Right kidney (tissue), 9 donors: ENCODE measurements around the gene RBM46.

ENCODE experiments used
- DNase-seq: peaks from one replicate; pipeline ENCODE4 v3.0.0-alpha.2; 2016
- long read RNA-seq, 8 donors: transcript quantifications; one replicate each; lab custom pipeline, GENCODE V29; 2026

RBM46 gene
- long read RNA-seq, donor 1, result 0 reads
- long read RNA-seq, donor 2, result 0 reads
- long read RNA-seq, donor 3, result 0 reads
- long read RNA-seq, donor 4, result 0 reads
- long read RNA-seq, donor 5, result 0 reads
- long read RNA-seq, donor 6, result 0 reads
- long read RNA-seq, donor 7, result 0 reads
- long read RNA-seq, donor 8, result 0 reads

DNA sequence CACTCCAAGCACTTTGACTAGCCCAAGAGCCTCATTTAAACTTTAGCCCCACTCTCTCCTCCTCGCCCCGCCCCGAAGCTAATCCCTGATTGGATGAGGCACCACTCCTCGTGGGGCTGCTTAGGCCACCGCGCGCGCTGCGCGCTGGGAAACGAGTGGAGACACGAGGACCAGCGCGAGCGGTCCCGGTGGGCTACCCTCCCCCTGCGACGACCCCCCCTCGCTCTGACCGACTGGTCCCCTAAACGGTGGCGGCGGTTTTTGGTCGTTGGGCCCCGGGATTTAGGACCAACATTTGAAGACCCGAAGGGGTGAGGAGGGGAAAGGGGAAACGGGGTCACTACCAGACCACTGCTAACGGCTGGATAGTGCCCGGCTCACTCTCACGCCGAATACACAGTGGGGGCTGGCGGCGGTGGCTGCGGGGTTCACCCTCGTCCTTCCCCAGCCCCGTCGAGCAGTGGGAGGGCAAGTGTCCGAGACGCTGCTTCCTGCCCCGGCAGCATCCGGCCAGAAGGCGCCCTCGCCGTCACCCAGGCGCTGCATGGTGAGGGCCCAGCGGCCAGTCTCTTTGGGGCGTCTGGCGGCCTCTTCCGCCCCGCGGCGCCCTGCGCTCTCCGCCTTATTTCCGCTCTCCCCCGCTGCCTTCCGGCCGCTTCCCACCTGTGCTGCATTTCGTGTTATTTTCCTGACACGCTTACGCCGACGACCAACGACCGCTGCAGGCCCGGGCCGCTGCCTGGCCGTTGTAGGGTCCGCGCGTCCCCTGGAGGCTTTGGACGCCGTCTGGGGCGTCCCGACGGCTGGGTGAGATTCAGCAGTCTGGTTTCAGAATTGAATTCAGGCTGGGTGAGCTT is at the start of gene RBM46:
Gene RBM46, plus strand, starts transcription at position 147 of the 857 bp plus-strand sequence. CDS start 15,481 bp downstream, outside the sequence.
- DNase-seq, result no peak

DNA sequence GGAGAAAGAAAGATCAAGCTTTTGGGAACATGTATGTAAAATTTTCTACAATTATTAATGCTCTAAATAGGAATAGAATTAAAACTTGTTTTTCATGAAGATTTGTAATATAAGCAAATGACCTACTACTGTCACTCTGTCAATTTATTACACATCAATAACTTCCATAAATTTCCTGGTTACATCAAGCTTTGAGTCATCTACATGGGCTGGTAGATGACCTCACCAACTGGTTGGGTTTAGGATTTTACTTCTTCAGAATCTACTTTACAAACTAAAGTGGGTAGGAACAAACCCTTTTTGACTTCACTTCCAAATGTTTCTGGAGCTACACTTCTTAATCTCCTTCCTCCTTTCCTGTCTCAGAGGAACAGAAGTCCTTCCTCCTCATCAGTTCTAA is 49.3 kb upstream of the RBM46 start:
- no peak for DNase-seq

- no peak for DNase-seq
These were observed 48.4 kb upstream of the RBM46 start for GRCh38 chr4:154732669-154733068.

- no peak for DNase-seq
These were observed 44.3 kb upstream of the RBM46 start for GRCh38 chr4:154736770-154737169.

DNA sequence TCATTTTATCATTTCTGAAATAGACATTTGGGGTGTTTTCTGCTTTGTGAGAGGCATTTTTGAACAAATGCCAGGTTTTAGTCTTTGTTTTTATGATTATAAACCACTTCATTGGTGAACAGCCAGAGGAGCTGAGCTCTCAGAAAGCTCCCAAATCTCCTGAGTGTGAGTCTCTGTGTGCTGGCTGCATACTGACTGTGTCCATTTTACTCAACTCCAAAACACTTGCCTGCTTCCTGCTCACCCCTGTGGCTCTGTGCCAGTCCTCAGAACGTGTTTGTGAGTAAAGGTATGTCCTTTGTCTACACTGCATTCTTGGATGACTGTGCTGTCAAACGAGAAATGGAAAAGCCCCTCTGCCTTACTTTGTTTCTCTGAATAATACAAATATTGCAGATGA is 42.6 kb upstream of the RBM46 start:
- no peak for DNase-seq

DNA sequence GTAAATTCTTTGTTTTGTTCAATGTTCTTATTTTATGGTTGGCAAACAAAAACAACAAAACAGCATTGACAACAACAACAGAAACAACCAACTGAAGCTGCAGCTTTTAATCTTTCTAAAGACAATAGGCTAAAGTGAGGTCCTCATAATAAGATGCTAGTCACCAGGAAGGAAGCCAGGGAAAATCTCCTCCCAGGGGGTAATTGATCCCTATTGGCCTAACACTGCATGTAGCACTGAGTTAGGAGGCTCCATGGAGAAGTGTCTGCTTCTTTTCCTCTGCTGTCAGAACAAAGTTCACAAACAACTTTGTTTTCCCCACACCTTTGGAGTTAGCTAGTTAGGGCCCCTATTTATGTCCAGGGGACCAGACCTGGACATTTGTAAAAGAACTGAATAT is 42.0 kb upstream of the RBM46 start:
- no peak for DNase-seq

GRCh38 chr4:154740462-154740861 is 40.6 kb upstream of the RBM46 start:
- peak; percentile 12 for DNase-seq

- peak; percentile 35 for DNase-seq
These were observed 39.9 kb upstream of the RBM46 start for GRCh38 chr4:154741131-154741665.

GRCh38 chr4:154741922-154742850 is 38.9 kb upstream of the RBM46 start:
- peak; percentile 69 for DNase-seq

DNA sequence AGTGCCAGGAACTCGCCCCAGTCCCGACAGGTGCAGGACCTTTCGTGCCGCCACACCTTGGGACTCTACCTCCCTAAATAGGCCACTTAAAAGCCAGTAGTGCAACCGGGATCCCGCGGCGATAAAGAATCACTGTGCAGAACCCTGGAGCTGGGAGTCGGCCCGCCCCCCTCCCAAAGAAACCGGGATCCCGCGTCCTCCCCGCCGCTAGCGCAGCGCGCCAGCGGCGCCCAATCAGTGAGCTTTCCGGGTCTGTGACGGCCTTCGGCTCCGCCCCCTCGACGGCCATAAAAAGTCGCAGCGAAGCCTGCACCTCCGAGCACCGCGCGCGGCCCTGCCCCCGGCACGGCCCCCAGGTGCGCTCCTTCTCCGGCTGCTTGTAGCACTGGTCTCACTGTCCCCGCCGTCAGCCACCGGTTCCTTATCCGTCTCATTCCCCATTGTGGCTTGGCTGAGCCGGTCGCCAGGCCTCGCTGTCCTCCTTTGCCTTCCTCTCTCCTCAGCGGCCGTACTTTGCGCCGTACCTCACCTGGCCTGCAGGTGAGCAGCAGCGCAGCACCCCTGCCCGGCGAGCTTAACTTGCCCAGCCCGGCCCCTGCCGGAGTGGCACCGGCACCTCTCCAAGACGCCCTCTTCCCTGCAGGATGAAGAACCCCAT is 37.3 kb upstream of the RBM46 start, which contains the start of gene LRAT:
Gene LRAT, plus strand, starts transcription at position 318 of the 658 bp plus-strand sequence. Its CDS starts 327 bp downstream, at position 645.
- peak; percentile 81 for DNase-seq

DNA sequence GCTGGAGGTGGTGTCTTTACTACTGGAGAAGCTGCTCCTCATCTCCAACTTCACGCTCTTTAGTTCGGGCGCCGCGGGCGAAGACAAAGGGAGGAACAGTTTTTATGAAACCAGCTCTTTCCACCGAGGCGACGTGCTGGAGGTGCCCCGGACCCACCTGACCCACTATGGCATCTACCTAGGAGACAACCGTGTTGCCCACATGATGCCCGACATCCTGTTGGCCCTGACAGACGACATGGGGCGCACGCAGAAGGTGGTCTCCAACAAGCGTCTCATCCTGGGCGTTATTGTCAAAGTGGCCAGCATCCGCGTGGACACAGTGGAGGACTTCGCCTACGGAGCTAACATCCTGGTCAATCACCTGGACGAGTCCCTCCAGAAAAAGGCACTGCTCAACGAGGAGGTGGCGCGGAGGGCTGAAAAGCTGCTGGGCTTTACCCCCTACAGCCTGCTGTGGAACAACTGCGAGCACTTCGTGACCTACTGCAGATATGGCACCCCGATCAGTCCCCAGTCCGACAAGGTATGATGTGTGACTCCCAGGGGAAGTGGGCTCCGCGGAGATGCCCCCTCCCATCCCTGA is 36.6 kb upstream of the RBM46 start:
- DNase-seq, result no peak

DNA sequence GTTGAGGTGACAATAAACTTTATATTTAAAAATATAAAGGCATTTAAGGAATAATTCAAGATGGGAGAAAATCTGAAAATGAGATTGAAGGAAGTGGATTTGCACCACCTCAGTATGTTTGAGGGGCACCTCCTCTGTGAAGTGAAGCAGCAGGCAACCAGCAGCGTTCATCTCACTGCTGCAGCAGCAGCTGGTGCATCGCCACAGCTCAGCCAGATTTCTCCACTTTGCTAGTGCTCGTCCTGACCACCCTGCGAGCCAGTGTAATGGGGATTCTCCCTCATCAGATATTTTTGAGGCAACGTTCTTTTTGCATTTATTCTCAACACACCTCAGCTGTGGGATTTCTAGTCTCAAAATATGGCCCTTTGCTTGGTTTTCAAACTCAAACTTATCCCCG is 23.4 kb upstream of the RBM46 start:
- no peak for DNase-seq

GRCh38 chr4:154760895-154761294 is 20.2 kb upstream of the RBM46 start:
- DNase-seq, result no peak

GRCh38 chr4:154778264-154778663 is 2.8 kb upstream of the RBM46 start:
- no peak for DNase-seq

- no peak for DNase-seq
These were observed 1.6 kb upstream of the RBM46 start for GRCh38 chr4:154779362-154779947.

GRCh38 chr4:154781983-154782293 is 866 bp downstream of the RBM46 start:
- no peak for DNase-seq

DNA sequence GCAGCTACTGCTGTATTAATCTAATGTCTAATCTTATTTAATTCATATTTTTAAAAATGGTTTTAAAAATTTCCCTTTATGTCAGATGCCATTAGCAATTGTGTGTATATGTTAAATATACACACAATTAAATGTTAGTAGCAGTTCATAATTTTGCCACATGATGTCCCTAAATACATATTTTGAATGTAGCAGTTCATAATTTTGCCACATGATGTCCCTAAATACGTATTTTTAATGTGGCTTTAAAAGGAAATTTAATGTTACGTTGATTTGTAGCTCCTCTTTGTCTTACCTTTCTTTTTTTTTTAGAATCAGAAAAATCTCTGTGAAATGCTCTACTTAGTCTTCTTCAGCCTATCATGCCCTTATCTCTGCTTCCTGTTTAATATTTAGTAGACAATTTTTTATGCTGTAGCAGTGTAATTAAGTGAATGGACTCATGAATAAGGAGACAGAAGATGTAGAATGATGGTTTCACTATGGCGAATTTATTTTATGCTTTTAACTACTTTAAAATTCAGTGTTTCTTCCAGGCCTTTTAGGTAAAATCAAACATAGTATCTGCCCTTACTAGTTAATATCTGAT is 26.1 kb downstream of the RBM46 start:
- no peak for DNase-seq

GRCh38 chr4:154818230-154818629 is 37.2 kb downstream of the RBM46 start:
- DNase-seq, result no peak

GRCh38 chr4:154822775-154823174 is 41.7 kb downstream of the RBM46 start:
- DNase-seq, result no peak

DNA sequence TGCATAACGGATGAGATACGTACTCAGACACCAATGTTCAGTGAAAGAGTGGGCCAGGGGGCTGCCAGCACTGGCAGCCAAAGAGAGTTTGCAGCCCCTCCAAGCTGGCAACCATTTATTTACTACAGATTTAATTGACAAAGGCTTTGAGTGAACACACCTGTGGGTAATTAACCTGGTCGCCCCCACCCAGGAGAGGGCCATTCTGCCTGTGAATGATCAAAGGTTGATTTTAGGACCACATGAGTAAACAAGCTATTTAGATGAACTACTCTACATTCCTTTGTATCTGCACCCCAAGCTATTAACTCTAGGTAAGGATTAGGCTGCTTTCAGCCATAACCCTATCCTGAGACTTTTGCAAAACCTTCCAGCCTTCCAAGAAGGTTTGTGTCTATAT is 55.0 kb downstream of the RBM46 start:
- no peak for DNase-seq

DNA sequence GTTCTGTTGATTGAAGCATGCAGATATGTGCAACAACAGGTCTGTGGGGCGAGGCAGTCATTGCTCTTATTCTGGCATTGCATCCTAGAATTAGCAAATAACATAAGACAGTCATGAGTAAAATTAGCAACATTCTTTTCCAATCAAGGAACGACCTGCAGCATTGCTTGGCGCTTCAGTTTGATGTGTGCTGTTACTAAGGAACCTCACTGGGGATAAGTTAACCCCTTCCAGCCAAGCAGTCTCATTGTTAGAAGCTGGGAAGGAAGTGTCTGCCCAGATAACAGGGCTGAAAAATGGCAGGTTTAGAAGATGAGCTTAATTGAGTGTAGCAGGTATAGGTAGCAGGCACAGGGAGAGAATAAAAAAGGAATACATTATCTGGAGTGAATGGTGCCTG is 55.4 kb downstream of the RBM46 start:
- no peak for DNase-seq
